ENCODE measurements around the gene ADIPOR2.

The ADIPOR2 gene

GRCh38 chr12:1737652-1738286, 46.9 kb downstream of the ADIPOR2 start:
- no peak for DNase-seq

GRCh38 chr12:1738446-1738845, 47.6 kb downstream of the ADIPOR2 start:
- DNase-seq, result no peak

DNA sequence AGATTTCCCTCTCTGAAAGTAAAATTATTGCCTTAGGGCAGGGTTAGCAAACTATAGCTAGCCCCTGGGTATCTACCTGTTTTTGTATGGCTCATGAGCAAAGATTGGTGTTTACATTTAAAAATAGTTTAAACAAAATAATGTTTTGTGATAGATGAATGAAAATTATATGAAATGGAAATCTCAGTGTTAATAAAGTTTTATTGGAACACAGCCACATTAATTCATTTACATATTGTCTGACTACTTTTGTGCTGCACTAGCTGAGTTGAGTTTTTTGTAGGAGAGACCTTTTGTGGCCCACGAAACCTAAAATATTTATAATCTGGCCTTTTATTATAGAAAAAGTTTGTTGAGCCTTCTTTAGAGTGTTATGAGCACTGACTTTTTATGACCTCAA, 48.5 kb downstream of the ADIPOR2 start:
- DNase-seq, result no peak

DNA sequence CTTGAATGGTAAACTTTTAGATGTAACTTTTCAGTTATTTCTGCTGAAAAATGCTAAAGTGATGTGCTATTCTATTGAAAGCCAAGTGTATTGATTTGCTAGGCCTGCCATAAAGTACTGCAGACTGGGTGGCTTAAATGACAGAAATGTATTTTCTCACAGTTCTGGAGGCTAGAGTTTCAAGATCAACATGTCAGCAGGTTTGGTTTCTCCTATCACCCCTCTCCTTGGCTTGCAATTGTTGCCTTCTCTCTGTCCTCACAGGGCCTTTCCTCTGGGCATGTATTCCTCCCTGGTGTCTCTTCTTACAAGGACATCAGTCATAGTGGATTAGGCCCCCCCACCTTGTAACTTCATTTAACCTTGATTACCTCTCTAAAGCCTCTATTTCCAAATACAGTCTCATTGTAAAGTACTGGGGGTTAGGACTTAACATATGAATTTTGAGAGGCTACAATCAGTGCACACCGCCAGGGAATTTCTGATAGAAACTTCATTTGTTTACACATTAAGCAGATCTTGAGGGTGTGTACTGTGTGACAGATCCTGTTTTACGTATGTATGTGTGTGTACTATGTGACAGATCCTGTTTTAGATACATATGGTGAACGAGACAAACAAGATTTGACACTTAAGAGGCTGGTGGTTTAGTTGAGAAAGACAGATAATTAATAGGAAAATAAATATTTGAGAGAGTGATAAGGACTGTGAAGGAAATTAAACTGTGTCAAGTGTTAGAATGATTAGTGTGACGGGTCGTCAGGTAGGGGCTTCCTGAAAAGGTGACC, 49.5 kb downstream of the ADIPOR2 start:
- no peak for DNase-seq

DNA sequence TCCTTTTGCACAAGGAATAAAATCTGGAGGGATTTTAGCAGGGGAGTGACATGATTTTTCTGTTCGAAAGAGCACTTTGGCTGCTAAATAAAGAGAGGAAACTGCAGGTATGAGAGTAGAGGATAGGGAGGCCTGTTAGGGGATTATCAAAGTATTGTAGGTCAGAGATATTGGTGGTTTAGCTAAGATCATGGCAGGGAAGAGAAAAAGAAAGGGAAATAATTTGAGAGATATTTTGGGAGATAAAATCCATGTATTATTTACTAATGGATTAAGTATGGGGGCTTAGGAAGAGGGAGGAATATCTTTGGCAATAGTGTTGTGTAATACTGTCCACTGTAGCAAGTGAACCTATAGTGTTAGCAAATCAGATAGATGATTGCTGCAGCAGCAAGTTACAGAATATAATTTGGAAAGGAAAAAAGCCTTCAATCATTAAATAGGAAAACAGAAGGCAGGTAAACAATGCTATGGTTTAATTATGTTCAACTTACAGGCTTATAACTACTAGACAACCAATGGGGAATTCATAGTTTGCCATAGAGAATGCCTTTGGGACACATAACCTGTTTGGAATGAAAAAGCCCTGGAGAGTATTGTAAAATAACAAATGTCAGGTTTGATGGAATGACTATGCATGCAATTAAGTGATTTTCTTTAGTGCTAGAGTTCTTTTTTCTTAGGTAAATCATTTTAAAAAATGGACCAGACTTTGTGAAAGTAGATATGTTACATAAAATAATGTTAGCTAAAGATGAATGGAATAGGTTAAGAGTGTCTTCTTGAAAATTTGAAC, 50.5 kb downstream of the ADIPOR2 start:
- no peak for DNase-seq

- DNase-seq, result no peak
Measured at GRCh38 chr12:1744932-1745331, 54.1 kb downstream of the ADIPOR2 start.

DNA sequence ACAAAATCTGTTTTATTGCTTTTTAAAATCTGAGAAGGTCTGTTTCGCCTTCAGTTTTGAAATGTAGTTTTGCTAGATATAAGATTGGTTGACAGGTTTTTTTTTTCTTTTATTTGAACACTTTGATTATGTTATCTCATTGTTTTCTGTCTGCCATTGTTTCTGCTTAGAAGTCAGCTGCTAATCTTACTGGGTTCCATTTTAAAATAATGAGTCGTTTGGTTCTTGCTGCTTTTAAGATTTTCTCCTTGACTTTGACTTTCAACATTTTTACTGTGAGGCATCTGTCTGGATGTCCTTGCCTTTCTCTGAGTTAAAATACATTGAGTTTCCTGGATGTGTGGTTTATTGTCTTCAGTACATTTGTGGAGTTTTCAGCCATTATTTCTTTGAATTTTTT, 56.7 kb downstream of the ADIPOR2 start:
- DNase-seq, result no peak

GRCh38 chr12:1749019-1749418, 58.1 kb downstream of the ADIPOR2 start:
- no peak for DNase-seq

GRCh38 chr12:1750300-1750699, 59.4 kb downstream of the ADIPOR2 start:
- DNase-seq, result no peak

GRCh38 chr12:1758376-1758775, 67.5 kb downstream of the ADIPOR2 start:
- no peak for DNase-seq

DNA sequence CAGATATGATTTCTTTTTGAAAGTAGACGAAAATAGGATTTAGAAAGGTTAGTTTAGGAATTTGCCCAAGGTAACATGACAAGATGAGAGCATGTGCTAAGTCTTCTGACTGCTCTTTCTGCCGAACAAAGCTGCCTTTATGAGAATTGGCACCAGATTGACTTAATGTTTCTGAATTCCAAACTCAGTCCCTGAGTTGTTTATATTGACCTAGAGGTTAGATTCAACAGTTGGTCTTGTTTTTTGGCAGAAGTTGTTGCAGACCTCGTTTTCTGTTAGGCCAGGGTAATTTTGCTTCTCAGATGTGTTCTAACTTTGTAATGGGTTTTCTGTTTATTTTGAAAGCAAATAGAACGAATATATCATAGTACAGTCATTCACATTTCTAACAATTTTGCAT, 68.0 kb downstream of the ADIPOR2 start:
- DNase-seq, result no peak

GRCh38 chr12:1760566-1761382, 69.9 kb downstream of the ADIPOR2 start:
- no peak for DNase-seq

DNA sequence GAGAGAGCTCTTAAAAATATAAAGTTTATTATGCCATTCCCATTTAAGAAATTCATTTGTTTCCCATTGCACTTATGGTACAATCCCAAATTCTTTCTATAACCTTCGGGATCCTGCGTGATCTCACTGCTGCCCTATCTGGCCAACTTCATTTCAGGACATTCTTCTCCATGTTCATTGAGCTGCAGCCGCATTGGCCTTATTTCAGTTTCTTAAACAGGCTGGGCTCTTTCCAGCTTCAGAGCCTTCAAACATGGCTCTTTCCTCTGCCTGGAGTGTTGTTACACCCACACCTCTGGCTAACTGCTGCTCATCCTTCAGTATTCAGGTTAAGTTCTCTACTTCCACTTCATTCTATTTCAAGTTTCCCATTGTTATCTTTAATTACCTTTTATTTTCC, 71.0 kb downstream of the ADIPOR2 start:
- DNase-seq, result no peak

DNA sequence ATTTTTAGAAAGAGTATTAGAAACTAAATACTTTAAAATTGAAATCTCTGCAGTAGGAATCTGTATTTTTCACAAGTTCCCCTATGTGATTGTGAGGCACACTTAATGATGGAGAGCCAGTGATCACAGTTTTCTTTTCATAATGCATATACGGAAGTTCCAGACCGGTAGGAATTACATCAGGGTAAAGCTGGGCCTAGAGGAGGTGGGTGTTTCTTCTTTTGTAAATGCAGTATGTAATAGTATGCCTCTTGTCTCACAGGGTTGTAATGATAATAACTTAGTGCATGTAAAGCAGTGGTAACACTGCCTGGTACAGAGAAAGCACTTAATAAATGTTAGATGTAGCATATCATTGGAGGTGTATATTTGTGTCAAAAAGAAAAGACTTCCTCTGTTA, 72.3 kb downstream of the ADIPOR2 start:
- DNase-seq, result no peak

DNA sequence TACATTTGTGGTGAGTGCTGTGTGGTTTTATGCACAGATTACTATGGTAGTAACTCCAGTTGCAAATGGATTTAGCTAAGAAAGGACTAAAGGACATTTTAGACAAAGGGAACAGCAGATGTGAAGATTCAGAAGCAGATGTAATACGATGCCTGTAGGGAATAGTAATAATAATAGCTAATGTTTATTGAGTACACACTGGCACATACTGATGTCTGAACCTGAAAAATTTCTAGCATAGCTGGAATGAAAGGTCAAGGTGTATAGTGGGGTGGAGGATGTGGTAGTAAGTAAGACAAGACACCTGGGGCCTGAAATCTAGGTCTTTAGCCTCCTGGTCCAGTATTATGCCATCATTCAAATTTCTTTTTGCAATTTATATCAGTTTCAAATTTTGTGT, 75.2 kb downstream of the ADIPOR2 start:
- no peak for DNase-seq

- no peak for DNase-seq
Measured at GRCh38 chr12:1767407-1768090, 76.7 kb downstream of the ADIPOR2 start.

DNA sequence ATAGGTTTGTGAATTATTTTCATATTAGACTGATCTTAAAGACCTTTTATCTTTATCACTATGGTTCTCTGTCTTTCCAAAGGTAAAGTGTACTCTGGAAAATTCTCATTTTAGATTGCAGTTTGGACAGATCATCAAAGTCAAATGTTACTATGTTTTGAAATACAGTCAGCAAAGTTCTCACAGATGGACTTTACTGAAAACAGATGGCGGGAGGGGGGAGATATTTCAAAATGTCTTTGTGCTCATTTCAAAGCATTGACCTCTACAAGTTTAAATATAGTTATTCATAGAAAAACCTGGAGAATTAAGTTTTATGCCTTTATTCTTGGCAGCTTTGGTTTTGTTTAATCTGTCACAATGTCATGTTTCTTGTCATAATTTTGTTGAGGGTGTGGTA, 77.7 kb downstream of the ADIPOR2 start:
- no peak for DNase-seq

DNA sequence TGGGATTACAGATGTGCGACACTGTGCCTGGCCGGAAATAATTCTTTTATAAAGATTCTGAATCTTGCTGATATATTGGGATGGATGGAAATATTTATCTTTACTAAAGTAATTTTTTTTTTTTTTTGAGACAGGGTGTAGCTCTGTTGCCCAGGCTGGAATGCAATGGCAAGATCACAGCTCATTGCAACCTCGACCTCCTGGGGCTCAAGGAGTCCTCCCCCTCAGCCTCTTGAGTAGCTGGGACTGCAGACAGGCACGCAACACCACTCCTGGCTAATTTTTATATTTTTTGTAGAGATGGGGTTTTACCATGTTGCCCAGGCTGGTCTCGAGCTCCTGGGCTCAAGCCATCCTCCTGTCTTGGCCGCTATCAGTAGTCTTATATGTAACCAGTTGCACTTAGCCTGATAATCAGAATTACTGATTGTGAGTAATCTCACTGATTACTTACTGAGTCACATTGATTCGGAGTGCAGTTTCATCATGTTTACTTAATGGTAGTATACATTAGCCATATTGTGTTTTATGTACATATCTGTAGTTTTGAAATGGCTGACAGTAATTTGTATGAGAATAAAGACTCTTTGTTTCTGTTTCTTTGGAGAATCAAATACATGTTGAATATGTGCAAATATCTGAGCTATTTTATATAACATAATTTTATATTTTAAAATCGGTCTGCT, 79.1 kb downstream of the ADIPOR2 start:
- no peak for DNase-seq

DNA sequence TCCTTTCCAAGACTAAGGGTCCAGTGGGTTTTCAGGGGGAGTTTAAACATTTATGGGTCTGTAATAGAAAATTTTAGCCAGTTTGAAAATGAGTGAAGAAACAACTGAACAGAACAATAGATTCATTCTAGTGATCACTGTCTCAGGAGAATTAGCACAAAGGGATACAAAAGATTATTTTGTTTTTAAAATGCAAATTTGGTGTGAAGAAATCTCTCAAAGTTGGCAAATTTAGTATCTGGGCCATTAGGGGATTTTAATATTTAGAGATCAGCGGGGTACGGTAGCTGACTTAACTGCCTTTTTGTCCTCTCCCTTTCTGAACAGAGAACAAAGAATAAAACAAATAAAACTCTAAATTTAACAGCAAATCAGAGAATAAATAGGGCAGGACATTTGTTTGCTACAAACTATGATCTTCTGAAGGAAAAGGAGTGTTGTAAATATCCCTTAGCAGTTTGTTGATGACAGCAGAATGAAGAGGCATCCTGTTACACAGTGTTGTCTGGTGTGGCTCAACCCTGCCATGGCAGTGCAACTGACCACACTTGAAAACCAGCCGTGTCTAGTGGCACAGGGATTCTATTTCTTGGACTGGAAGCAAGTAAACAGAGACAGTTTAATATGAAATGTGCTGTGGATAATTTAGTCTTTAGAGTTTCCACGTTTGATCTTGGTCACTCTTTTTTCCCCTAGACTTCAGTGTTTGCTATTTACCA, 83.2 kb downstream of the ADIPOR2 start:
- no peak for DNase-seq

DNA sequence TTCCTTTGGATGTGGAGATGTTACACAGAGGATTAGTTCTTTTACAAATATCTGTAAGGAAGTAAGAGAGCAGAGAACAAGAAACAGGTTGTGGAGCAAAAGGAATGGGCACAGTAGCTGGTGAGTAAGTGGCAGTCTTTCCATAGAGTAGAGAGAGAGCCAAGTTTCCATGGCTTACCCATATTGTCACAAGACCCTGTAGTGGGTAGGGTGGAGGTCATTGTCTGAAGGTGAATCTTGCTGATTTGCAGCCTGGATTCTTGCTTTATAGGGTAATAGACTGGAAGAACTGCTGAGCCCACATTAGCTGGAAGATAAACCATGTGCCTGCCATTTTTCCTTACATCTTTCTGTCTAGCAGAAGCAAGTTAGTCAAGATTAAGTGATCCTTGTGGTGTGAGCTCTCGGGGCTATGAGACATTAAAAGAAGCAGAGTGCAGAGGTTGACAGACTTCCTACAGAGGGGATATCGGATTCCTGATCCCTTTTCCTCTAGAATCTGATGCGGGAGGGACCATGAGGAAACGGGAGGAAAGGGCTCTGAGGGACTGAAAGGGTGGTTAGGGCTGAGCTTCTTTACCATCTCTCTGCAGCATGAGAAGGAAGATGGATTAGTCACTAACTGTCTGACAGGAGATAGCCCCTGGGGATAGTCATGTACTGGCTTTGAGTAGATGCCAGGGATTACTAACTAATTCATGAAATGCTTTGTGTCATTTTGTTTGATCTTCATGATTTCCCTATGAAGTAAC, 85.5 kb downstream of the ADIPOR2 start:
- no peak for DNase-seq
